Measurements from ENCODE around the gene ISL2. TPM values are rescaled to one million over a fixed set of nuclear protein-coding genes. Genes with fewer than 3 reads are reported as not detected.

Gene ISL2
- total RNA-seq, 6 experiments from 2014 or later: 3.7 to 6.6 (median 5.0) TPM

DNA sequence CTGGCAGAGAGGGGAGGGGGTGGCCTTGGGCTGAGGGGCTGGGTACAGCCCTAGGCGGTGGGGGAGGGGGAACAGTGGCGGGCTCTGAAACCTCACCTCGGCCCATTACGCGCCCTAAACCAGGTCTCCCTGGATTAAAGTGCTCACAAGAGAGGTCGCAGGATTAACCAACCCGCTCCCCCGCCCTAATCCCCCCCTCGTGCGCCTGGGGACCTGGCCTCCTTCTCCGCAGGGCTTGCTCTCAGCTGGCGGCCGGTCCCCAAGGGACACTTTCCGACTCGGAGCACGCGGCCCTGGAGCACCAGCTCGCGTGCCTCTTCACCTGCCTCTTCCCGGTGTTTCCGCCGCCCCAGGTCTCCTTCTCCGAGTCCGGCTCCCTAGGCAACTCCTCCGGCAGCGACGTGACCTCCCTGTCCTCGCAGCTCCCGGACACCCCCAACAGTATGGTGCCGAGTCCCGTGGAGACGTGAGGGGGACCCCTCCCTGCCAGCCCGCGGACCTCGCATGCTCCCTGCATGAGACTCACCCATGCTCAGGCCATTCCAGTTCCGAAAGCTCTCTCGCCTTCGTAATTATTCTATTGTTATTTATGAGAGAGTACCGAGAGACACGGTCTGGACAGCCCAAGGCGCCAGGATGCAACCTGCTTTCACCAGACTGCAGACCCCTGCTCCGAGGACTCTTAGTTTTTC lies 4.9 kb downstream of the ISL2 start:
- H3K27me3 Mint-ChIP-seq (ENCODE audit: insufficient read depth): peaks cover 5% of the 10 kb centered on the region
- H3K27ac Mint-ChIP-seq: no peak overlapping the region
- no peak for TF ChIP-seq CTCF (IDR thresholded peaks at IDR 0.05)
- no peak overlapping the region for H3K4me3 Mint-ChIP-seq
- peaks cover 37% of the 10 kb centered on the region for H3K4me1 Mint-ChIP-seq (ENCODE audit: low read depth)
- no peak for DNase-seq
- H3K36me3 Mint-ChIP-seq (ENCODE audit: low read depth): peaks cover 21% of the 10 kb centered on the region
- H3K9me3 Mint-ChIP-seq: no peaks in the 10 kb centered on the region

- Mint-ChIP-seq H3K27me3 (ENCODE audit: insufficient read depth) (peaks cover 2% of the 10 kb centered on the region), H3K27ac (no peak overlapping the region), H3K4me3 (no peak overlapping the region)
Observed at GRCh38 chr15:76342058-76342381, 5.4 kb downstream of the ISL2 start.

GRCh38 chr15:76342382-76343201 lies 6.0 kb downstream of the ISL2 start:
- H3K4me3 Mint-ChIP-seq: no peak overlapping the region
- peaks cover 21% of the 10 kb centered on the region for H3K36me3 Mint-ChIP-seq (ENCODE audit: low read depth)
- H3K27me3 Mint-ChIP-seq (ENCODE audit: insufficient read depth): peaks cover 2% of the 10 kb centered on the region

More at GRCh38 chr15:76342058-76342381, 5.4 kb downstream of the ISL2 start:
- Mint-ChIP-seq H3K9me3 (no peaks in the 10 kb centered on the region), H3K4me1 (ENCODE audit: low read depth) (peaks cover 37% of the 10 kb centered on the region), H3K36me3 (ENCODE audit: low read depth) (peaks cover 21% of the 10 kb centered on the region)
- DNase-seq: no peak
- TF ChIP-seq CTCF (IDR thresholded peaks at IDR 0.05): no peak

GRCh38 chr15:76343313-76343996 lies 6.9 kb downstream of the ISL2 start:
- H3K4me3 Mint-ChIP-seq: no peak overlapping the region
- DNase-seq: no peak
- H3K27ac Mint-ChIP-seq: no peak overlapping the region

More at GRCh38 chr15:76342382-76343201, 6.0 kb downstream of the ISL2 start:
- H3K9me3 Mint-ChIP-seq: no peaks in the 10 kb centered on the region
- no peak for DNase-seq
- H3K4me1 Mint-ChIP-seq (ENCODE audit: low read depth): peaks cover 40% of the 10 kb centered on the region
- no peak overlapping the region for H3K27ac Mint-ChIP-seq
- no peak for TF ChIP-seq CTCF (IDR thresholded peaks at IDR 0.05)

More at GRCh38 chr15:76343313-76343996, 6.9 kb downstream of the ISL2 start:
- H3K36me3 Mint-ChIP-seq (ENCODE audit: low read depth): peaks cover 19% of the 10 kb centered on the region
- peaks cover 2% of the 10 kb centered on the region for H3K27me3 Mint-ChIP-seq (ENCODE audit: insufficient read depth)
- TF ChIP-seq CTCF (IDR thresholded peaks at IDR 0.05): no peak
- peaks cover 44% of the 10 kb centered on the region for H3K4me1 Mint-ChIP-seq (ENCODE audit: low read depth)
- no peaks in the 10 kb centered on the region for H3K9me3 Mint-ChIP-seq
